Adrenal gland (tissue), 12 donors: ENCODE results near the gene FKBP11. TPM values are rescaled to one million over a fixed set of nuclear protein-coding genes. Genes with fewer than 3 reads are reported as not detected.

Source experiments
- DNase-seq, 7 donors: peaks; one replicate each; pipeline ENCODE4 v3.0.0-alpha.2; 2019 to 2020
- H3K27ac ChIP-seq, 5 donors: fragments of 200-600 bp; sonication (generic) in 4 of 5; 1 replicate in 3 of 5; 2 replicates in 2 of 5; pipeline versions ENCODE4 v1.5.1 to v1.8.0; 2016 to 2020; ENCODE audit warnings: mild to moderate bottlenecking in 1 of 5
- H3K27me3 ChIP-seq: fragments of 200-600 bp; 2 replicates; pipeline ENCODE4 v1.8.0; 2021
- H3K36me3 ChIP-seq, 2 donors: fragments of 200-600 bp; replicated peaks in 1 of 2; 1 replicate in 1 of 2; 2 replicates in 1 of 2; pipeline versions ENCODE4 v1.5.1 to v1.8.0; 2018 to 2022
- H3K4me1 ChIP-seq, 2 donors: fragments of 200-600 bp; replicated peaks in 1 of 2; 1 replicate in 1 of 2; 2 replicates in 1 of 2; pipeline versions ENCODE4 v1.5.1 to v1.8.0; 2018 to 2021
- H3K4me3 ChIP-seq, 4 donors: fragments of 200-600 bp; sonication (generic) in 3 of 4; one replicate each; pipeline ENCODE4 v1.5.1; 2016 to 2018
- H3K9me3 ChIP-seq, 3 donors: fragments of 200-600 bp; sonication (generic) in 1 of 3; replicated peaks in 1 of 3; 1 replicate in 2 of 3; 2 replicates in 1 of 3; pipeline versions ENCODE4 v1.5.1 to v1.8.0; 2016 to 2021
- CTCF ChIP-seq, 6 experiments: fragments of 450-650 bp in 4 of 6; fragments of 200-600 bp in 2 of 6; sonication (generic) in 1 of 6; IDR thresholded peaks; 1 replicate in 5 of 6; 2 replicates in 1 of 6; pipeline versions ENCODE4 v1.5.1 to v1.8.0; 2016 to 2021; ENCODE audit warnings: antibody characterized with exemption in 6 of 6, mild to moderate bottlenecking in 2 of 6, moderate library complexity in 1 of 6
- POLR2A ChIP-seq, 2 donors: fragments of 450-650 bp; IDR thresholded peaks; one replicate each; pipeline ENCODE4 v1.6.1; 2017; ENCODE audit warnings: antibody characterized with exemption in 2 of 2, mild to moderate bottlenecking in 2 of 2, moderate library complexity in 1 of 2
- WGBS, 4 donors: extraction: QIAGEN DNeasy Blood & Tissue Kit in 2 of 4; methylation state at CpG; one replicate each; pipeline versions ENCODE4 v1.1.5 to v1.1.7; 2013 to 2017; 5-methylcytosine and 5-hydroxymethylcytosine counted together
- intact Hi-C, 2 donors: fragments of 100-400 bp; cut with DNase I; formaldehyde crosslinking; loops; one replicate each; pipeline versions ENCODE4 v1.14.1 to v1.15.0; 2022 to 2023
- polyA plus RNA-seq, 3 donors: library from polyadenylated mRNA; stranded (reverse); fragments of 200-250 nt in 2 of 3; fragments of 350-450 nt in 1 of 3; fragmentation: Illumina TruSeq in 1 of 3; extraction: RNeasy Lipid Tissue Mini Kit (QIAGEN cat#74804) in 1 of 3; gene quantifications; one replicate each; pipeline ENCODE4 v1.2.3, GENCODE V29; 2013 to 2014
- total RNA-seq, 9 donors: library from RNA; depleted of rRNA in 4 of 9; stranded (reverse); fragments of >200 nt in 4 of 9; fragments of 120-200 nt in 1 of 9; fragmentation: NEBNext Ultra II Directional in 1 of 9; extraction: Animal tissue kit (Norgen Biotek cat#: 25700) in 1 of 9; gene quantifications; one replicate each; pipeline versions ENCODE4 v1.1.0 to v1.2.4, GENCODE V29; 2013 to 2023
- donor health status: healthy with polysubstance abuse.
- donor health status: Bipolar disorder and iron deficiency.
- donor health status: DM: yes; HTN: yes; CAD: no.
- donor health status: DM: no; HTN: no; CAD: no.
- donor health status: DM: no; HTN: no; CAD: no.
- donor health status: DM: yes; HTN: yes; CAD: no.

Gene FKBP11
- total and polyA plus RNA-seq, 12 donors, result 4.1 to 118 (median 24.9) TPM

GRCh38 chr12:48889679-48890078 is 35.6 kb downstream of the FKBP11 start:
- Histone ChIP-seq H3K4me3 (no peak overlapping the region), H3K36me3 (no peaks in the 10 kb centered on the region), H3K27ac (no peak overlapping the region), H3K4me1 (peaks cover 0 to 9% of the 10 kb centered on the region in 2 donors), H3K9me3 (no peaks in the 10 kb centered on the region), H3K27me3 (peaks cover 6% of the 10 kb centered on the region)
- no peak for TF ChIP-seq CTCF (IDR thresholded peaks at IDR 0.05)
- no peak for TF ChIP-seq POLR2A (IDR thresholded peaks at IDR 0.05)
- DNase-seq, result no peak
- intact Hi-C loops, result loop anchor here (1.0 to 5.0 kb wide), 2 partner anchors 32 to 37 kb away; partner anchors contain the start of gene DDX23 (in 1 of the 2)
- 67 to 89% (median 78%) methylated on average over 3 of the region's 3 CpGs for WGBS, 4 donors

GRCh38 chr12:48883305-48884161 is 41.8 kb downstream of the FKBP11 start:
- 69 to 74% (median 71%) methylated on average over 9 to 13 of the region's 13 CpGs for WGBS, 4 donors
- Histone ChIP-seq H3K36me3 (no peaks in the 10 kb centered on the region), H3K4me1 (no peaks in the 10 kb centered on the region), H3K4me3 (no peak overlapping the region), H3K27me3 (no peaks in the 10 kb centered on the region), H3K27ac (no peak overlapping the region), H3K9me3 (no peaks in the 10 kb centered on the region)
- DNase-seq, result no peak
- intact Hi-C loops, result no loop called here
- TF ChIP-seq POLR2A (IDR thresholded peaks at IDR 0.05), result no peak
- TF ChIP-seq CTCF (IDR thresholded peaks at IDR 0.05), result no peak

- intact Hi-C loops, result no loop called here
- H3K4me1 ChIP-seq, result no peaks in the 10 kb centered on the region
- WGBS, 4 donors, result 84 to 100% (median 89%) methylated on average over 2 to 3 of the region's 3 CpGs
- H3K4me3 ChIP-seq, result no peak overlapping the region
- no peaks in the 10 kb centered on the region for H3K27me3 ChIP-seq
- no peaks in the 10 kb centered on the region for H3K36me3 ChIP-seq
- TF ChIP-seq POLR2A (IDR thresholded peaks at IDR 0.05) (no peak), CTCF (IDR thresholded peaks at IDR 0.05) (no peak)
- DNase-seq, result no peak
- no peaks in the 10 kb centered on the region for H3K9me3 ChIP-seq
- peak overlapping the region in 2 of 5 donors; percentile 34 to 47 for H3K27ac ChIP-seq
Observed at GRCh38 chr12:48882972-48883304, 42.4 kb downstream of the FKBP11 start.

- TF ChIP-seq CTCF (IDR thresholded peaks at IDR 0.05) (no peak), POLR2A (IDR thresholded peaks at IDR 0.05) (no peak)
- DNase-seq, result peak in 4 of 7 donors; percentile 4 to 56 (median 22)
- H3K9me3 ChIP-seq, result no peaks in the 10 kb centered on the region
- H3K4me3 ChIP-seq, result peak overlapping the region in 1 of 4 donors; percentile 20
- H3K27me3 ChIP-seq, result no peaks in the 10 kb centered on the region
- H3K27ac ChIP-seq, result peak overlapping the region in 2 of 5 donors; percentile 34 to 47
- no peaks in the 10 kb centered on the region for H3K4me1 ChIP-seq
- WGBS, 4 donors, result 31 to 39% (median 34%) methylated on average over 10 of the region's 10 CpGs
- no peaks in the 10 kb centered on the region for H3K36me3 ChIP-seq
- intact Hi-C loops, result no loop called here
Observed at GRCh38 chr12:48882315-48882687, 43.0 kb downstream of the FKBP11 start.
